Parathyroid adenoma (tissue), 2 donors: ENCODE results near the gene WFS1.

Experiments used
- H2AFZ ChIP-seq: fragments of 300-600 bp; sonication (generic); one replicate; pipeline ENCODE4 v1.7.0; 2017; ENCODE audit warnings: antibody characterized with exemption, mild to moderate bottlenecking
- H3K27ac ChIP-seq: fragments of 300-600 bp; sonication (generic); one replicate; pipeline ENCODE4 v1.7.0; 2017
- H3K27me3 ChIP-seq: fragments of 300-600 bp; sonication (generic); one replicate; pipeline ENCODE4 v1.7.0; 2017; ENCODE audit warnings: low read length; ENCODE audit not compliant: control insufficient read depth, insufficient read depth
- H3K36me3 ChIP-seq: fragments of 300-600 bp; sonication (generic); one replicate; pipeline ENCODE4 v1.7.0; 2017; ENCODE audit warnings: low read length; ENCODE audit not compliant: control insufficient read depth, insufficient read depth
- H3K4me1 ChIP-seq: fragments of 300-600 bp; sonication (generic); one replicate; pipeline ENCODE4 v1.7.0; 2017; ENCODE audit warnings: control low read depth
- H3K4me2 ChIP-seq: fragments of 300-600 bp; sonication (generic); one replicate; pipeline ENCODE4 v1.7.0; 2017; ENCODE audit warnings: low read length
- H3K4me3 ChIP-seq: fragments of 300-600 bp; sonication (generic); one replicate; pipeline ENCODE4 v1.7.0; 2017; ENCODE audit warnings: low read depth, low read length
- H3K79me2 ChIP-seq: fragments of 300-600 bp; sonication (generic); one replicate; pipeline ENCODE4 v1.7.0; 2017; ENCODE audit warnings: control low read depth
- H3K9ac ChIP-seq: fragments of 300-600 bp; sonication (generic); one replicate; pipeline ENCODE4 v1.7.0; 2017; ENCODE audit warnings: mild to moderate bottlenecking
- H3K9me3 ChIP-seq: fragments of 300-600 bp; sonication (generic); one replicate; pipeline ENCODE4 v1.7.0; 2017; ENCODE audit warnings: low read length; ENCODE audit not compliant: control insufficient read depth
- TF ChIP-seq, protein P1 (sequence below): fragments of 300-600 bp; sonication (generic); IDR thresholded peaks from one replicate; pipeline ENCODE4 v1.7.0; 2017; ENCODE audit warnings: antibody characterized with exemption, mild to moderate bottlenecking
- donor health status: primary hyperparathyroidism.

The WFS1 gene

DNA sequence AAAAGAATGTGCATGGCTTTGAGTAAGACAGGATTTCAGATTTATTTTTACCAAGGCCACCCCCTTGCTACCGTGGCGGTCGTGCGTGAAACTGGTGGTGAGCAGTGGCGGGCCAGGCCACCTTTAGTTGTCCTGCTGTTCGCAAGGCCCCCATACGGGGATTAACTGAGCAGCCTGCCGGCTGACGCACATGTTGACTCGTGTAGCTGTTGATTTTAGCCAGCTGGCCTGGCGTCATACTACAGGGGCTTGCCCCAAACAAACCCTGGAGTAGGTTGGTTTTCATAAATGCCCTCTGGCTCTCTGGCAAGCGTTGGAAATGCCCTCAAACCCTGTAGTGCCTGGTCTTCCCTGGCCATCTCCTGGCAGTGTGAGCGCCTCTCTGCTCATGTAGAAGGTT lies 28.4 kb downstream of the WFS1 start:
- Histone ChIP-seq H3K27ac (no peak overlapping the region), H3K36me3 (no peaks in the 10 kb centered on the region), H3K79me2 (no peaks in the 10 kb centered on the region), H3K4me3 (no peak overlapping the region), H3K9me3 (no peaks in the 10 kb centered on the region), H3K27me3 (no peaks in the 10 kb centered on the region), H3K9ac (no peak overlapping the region), H3K4me1 (no peaks in the 10 kb centered on the region), H3K4me2 (no peak overlapping the region), H2AFZ (no peak overlapping the region)
- TF ChIP-seq, protein P1, sequence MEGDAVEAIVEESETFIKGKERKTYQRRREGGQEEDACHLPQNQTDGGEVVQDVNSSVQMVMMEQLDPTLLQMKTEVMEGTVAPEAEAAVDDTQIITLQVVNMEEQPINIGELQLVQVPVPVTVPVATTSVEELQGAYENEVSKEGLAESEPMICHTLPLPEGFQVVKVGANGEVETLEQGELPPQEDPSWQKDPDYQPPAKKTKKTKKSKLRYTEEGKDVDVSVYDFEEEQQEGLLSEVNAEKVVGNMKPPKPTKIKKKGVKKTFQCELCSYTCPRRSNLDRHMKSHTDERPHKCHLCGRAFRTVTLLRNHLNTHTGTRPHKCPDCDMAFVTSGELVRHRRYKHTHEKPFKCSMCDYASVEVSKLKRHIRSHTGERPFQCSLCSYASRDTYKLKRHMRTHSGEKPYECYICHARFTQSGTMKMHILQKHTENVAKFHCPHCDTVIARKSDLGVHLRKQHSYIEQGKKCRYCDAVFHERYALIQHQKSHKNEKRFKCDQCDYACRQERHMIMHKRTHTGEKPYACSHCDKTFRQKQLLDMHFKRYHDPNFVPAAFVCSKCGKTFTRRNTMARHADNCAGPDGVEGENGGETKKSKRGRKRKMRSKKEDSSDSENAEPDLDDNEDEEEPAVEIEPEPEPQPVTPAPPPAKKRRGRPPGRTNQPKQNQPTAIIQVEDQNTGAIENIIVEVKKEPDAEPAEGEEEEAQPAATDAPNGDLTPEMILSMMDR, result no peak

DNA sequence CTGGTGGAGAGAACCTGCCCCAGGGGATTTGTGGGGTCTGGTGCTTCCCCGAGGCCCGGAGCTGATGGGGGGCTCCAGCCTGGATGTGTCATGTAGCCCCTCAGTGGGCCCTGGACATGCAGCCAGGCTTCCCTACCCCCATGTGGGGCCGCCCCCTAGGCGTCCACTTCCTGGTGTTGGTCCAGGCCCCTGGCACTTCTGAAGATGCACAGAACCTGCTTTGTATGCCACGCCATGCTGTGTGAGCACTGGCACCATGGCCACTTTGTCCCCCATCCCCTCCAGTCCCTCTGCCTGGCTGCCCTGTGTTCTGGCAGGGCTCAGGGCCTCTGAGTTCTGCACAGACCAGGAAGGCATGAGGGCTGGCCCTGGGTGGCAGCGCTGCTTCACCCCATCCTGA lies 29.2 kb downstream of the WFS1 start:
- TF ChIP-seq, protein P1, result no peak
- Histone ChIP-seq H3K9ac (no peak overlapping the region), H2AFZ (no peak overlapping the region), H3K4me2 (no peak overlapping the region), H3K36me3 (no peaks in the 10 kb centered on the region), H3K27me3 (no peaks in the 10 kb centered on the region), H3K4me3 (no peak overlapping the region), H3K4me1 (no peaks in the 10 kb centered on the region), H3K9me3 (no peaks in the 10 kb centered on the region), H3K79me2 (no peaks in the 10 kb centered on the region), H3K27ac (no peak overlapping the region)

DNA sequence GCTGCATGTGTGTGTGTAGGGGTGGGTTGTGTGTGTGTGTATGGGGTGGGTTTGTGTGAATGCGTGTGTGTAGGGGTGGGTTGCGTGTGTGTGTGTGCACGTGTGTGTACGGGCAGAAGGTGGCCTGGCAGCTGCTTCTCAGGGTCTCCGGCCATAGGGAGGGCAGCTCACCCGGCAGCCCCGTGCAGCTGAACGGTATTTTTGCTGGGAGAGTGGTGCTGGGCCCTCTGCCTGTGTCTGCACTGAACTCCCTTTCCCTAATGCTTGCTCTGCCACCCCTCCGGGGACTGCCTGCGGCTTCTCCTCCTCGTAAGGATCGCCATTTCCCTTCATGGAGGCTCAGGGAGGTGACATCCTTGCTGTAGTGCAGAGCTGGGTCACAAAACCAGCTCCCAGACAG lies 30.2 kb downstream of the WFS1 start:
- Histone ChIP-seq H3K27ac (no peak overlapping the region), H3K9me3 (no peaks in the 10 kb centered on the region), H3K4me2 (no peak overlapping the region), H3K4me3 (no peak overlapping the region), H3K27me3 (no peaks in the 10 kb centered on the region), H3K4me1 (no peaks in the 10 kb centered on the region), H3K36me3 (no peaks in the 10 kb centered on the region), H3K79me2 (no peaks in the 10 kb centered on the region), H2AFZ (no peak overlapping the region), H3K9ac (no peak overlapping the region)
- TF ChIP-seq, protein P1, result no peak

DNA sequence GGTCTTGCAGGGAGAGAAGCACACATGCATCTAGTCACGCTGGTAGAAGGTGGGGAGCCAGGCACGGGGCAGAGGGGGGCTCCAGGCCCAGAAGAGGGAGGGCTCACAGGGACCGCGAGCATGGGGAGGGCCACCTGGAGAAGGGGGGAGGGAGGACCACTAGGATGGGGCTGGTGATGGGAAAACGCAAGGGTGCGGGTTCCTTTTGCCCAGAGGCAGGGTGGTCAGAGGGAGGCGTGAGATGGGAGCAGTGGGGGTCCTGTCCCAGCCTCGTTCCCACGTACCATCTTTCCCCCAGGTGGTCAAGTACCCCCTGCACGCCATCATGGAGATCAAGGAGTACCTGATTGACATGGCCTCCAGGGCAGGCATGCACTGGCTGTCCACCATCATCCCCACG lies 30.7 kb downstream of the WFS1 start:
- no peak overlapping the region for H3K27ac ChIP-seq
- H3K4me1 ChIP-seq, result no peaks in the 10 kb centered on the region
- no peaks in the 10 kb centered on the region for H3K9me3 ChIP-seq
- H3K4me2 ChIP-seq, result no peak overlapping the region
- H3K9ac ChIP-seq, result no peak overlapping the region
- no peaks in the 10 kb centered on the region for H3K27me3 ChIP-seq
- no peak overlapping the region for H3K4me3 ChIP-seq
- no peaks in the 10 kb centered on the region for H3K79me2 ChIP-seq
- H3K36me3 ChIP-seq, result no peaks in the 10 kb centered on the region
- TF ChIP-seq, protein P1, result no peak
- H2AFZ ChIP-seq, result no peak overlapping the region

DNA sequence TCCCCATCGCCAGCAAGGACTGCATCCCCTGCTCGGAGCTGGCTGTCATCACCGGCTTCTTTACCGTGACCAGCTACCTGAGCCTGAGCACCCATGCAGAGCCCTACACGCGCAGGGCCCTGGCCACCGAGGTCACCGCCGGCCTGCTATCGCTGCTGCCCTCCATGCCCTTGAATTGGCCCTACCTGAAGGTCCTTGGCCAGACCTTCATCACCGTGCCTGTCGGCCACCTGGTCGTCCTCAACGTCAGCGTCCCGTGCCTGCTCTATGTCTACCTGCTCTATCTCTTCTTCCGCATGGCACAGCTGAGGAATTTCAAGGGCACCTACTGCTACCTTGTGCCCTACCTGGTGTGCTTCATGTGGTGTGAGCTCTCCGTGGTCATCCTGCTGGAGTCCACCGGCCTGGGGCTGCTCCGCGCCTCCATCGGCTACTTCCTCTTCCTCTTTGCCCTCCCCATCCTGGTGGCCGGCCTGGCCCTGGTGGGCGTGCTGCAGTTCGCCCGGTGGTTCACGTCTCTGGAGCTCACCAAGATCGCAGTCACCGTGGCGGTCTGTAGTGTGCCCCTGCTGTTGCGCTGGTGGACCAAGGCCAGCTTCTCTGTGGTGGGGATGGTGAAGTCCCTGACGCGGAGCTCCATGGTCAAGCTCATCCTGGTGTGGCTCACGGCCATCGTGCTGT lies 31.5 kb downstream of the WFS1 start:
- no peaks in the 10 kb centered on the region for H3K36me3 ChIP-seq
- no peaks in the 10 kb centered on the region for H3K9me3 ChIP-seq
- H3K27ac ChIP-seq, result no peak overlapping the region
- no peak overlapping the region for H3K4me3 ChIP-seq
- H3K27me3 ChIP-seq, result no peaks in the 10 kb centered on the region
- TF ChIP-seq, protein P1, result no peak
- H3K9ac ChIP-seq, result no peak overlapping the region
- H3K79me2 ChIP-seq, result no peaks in the 10 kb centered on the region
- no peaks in the 10 kb centered on the region for H3K4me1 ChIP-seq
- H3K4me2 ChIP-seq, result no peak overlapping the region
- no peak overlapping the region for H2AFZ ChIP-seq
